ENCODE measurements around the gene SLC16A3. TPM values are rescaled to one million over a fixed set of nuclear protein-coding genes. Genes with fewer than 3 reads are reported as not detected.
"Not testable (repeated sequence)": the region's sequence is repeated elsewhere in the genome, so short reads cannot be mapped to it uniquely, and the experiment has no call there.

The SLC16A3 gene
- total RNA-seq, 3 donors from 2014 or later (not counting 1 experiment from before 2014, with no cell fraction given), result 172 to 365 (median 296) TPM

GRCh38 chr17:82250868-82251500 lies 22.1 kb downstream of the SLC16A3 start:
- peak overlapping the region; percentile 75 to 79 for H3K27ac Mint-ChIP-seq
- Histone ChIP-seq H3K27ac (ENCODE audit: low read length) (no peak overlapping the region), H3K27me3 (ENCODE audit: control insufficient read depth, insufficient read depth, low read length) (no peaks in the 10 kb centered on the region), H3K9me3 (ENCODE audit: control insufficient read depth, insufficient read depth, low read length) (no peaks in the 10 kb centered on the region), H3K36me3 (ENCODE audit: control insufficient read depth, insufficient read depth, low read length) (peaks cover 85% of the 10 kb centered on the region), H3K4me1 (ENCODE audit: control insufficient read depth, insufficient read depth, low read length) (peaks cover 23% of the 10 kb centered on the region), H3K4me3 (ENCODE audit: low read length) (no peak overlapping the region)
- 95% methylated on average over 25 of the region's 25 CpGs for WGBS (ENCODE audit: insufficient coverage)
- no peak for ATAC-seq
- no peak for DNase-seq
- H3K9me3 Mint-ChIP-seq, result no peaks in the 10 kb centered on the region
- peak overlapping the region; percentile 31 for H3K4me3 Mint-ChIP-seq
- H3K27me3 Mint-ChIP-seq (ENCODE audit: low read depth in 2 of 2), result no peaks in the 10 kb centered on the region
- intact Hi-C loops (cut with micrococcal nuclease), result loop anchor here (10.0 kb wide), 1 partner anchor 46 kb away; no protein-coding TSS in a partner anchor
- peaks cover 18% of the 10 kb centered on the region for H3K36me3 Mint-ChIP-seq
- TF ChIP-seq CTCF (IDR thresholded peaks at IDR 0.05), result no peak
- H3K4me1 Mint-ChIP-seq, result peaks cover 32 to 38% of the 10 kb centered on the region in 2 donors

GRCh38 chr17:82252511-82253178 lies 23.8 kb downstream of the SLC16A3 start:
- H3K27ac ChIP-seq (ENCODE audit: low read length), result no peak overlapping the region
- H3K9me3 ChIP-seq (ENCODE audit: control insufficient read depth, insufficient read depth, low read length), result no peaks in the 10 kb centered on the region
- H3K27me3 ChIP-seq (ENCODE audit: control insufficient read depth, insufficient read depth, low read length), result no peaks in the 10 kb centered on the region
- Mint-ChIP-seq H3K27me3 (ENCODE audit: low read depth in 2 of 2) (no peaks in the 10 kb centered on the region), H3K9me3 (no peaks in the 10 kb centered on the region), H3K36me3 (peaks cover 27% of the 10 kb centered on the region), H3K27ac (peak overlapping the region; percentile 75 to 79), H3K4me3 (no peak overlapping the region), H3K4me1 (peaks cover 36 to 37% of the 10 kb centered on the region in 2 donors)
- no peak for DNase-seq
- no peak for TF ChIP-seq CTCF (IDR thresholded peaks at IDR 0.05)
- 97% methylated on average over 28 of the region's 28 CpGs for WGBS (ENCODE audit: insufficient coverage)
- no peak overlapping the region for H3K4me3 ChIP-seq (ENCODE audit: low read length)
- intact Hi-C loops (cut with micrococcal nuclease), result loop anchor here (10.0 kb wide), 1 partner anchor 48 kb away; no protein-coding TSS in a partner anchor
- peaks cover 16% of the 10 kb centered on the region for H3K4me1 ChIP-seq (ENCODE audit: control insufficient read depth, insufficient read depth, low read length)
- no peak for ATAC-seq
- H3K36me3 ChIP-seq (ENCODE audit: control insufficient read depth, insufficient read depth, low read length), result peaks cover 71% of the 10 kb centered on the region

GRCh38 chr17:82253179-82253544 lies 24.3 kb downstream of the SLC16A3 start:
- no peak for DNase-seq

DNA sequence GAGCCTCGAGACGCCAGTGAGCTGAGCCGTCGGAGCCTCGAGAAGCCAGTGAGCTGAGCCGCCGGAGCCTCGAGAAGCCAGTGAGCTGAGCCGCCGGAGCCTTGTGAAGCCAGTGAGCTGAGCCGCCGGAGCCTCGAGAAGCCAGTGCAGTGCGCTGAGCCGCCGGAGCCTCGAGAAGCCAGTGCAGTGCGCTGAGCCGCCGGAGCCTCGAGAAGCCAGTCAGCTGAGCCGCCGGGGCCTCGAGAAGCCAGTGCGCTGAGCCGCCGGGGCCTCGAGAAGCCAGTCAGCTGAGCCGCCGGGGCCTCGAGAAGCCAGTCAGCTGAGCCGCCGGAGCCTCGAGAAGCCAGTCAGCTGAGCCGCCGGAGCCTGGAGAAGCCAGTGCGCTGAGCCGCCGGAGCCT lies 25.3 kb downstream of the SLC16A3 start:
- Mint-ChIP-seq H3K36me3 (peaks cover 26% of the 10 kb centered on the region), H3K4me1 (peaks cover 35% of the 10 kb centered on the region in 2 donors)
- not testable (repeated sequence) for H3K4me3 ChIP-seq (ENCODE audit: low read length); H3K9me3 Mint-ChIP-seq; ATAC-seq; H3K27me3 Mint-ChIP-seq (ENCODE audit: low read depth in 2 of 2); H3K27ac Mint-ChIP-seq; H3K27ac ChIP-seq (ENCODE audit: low read length); H3K27me3 ChIP-seq (ENCODE audit: control insufficient read depth, insufficient read depth, low read length); H3K4me3 Mint-ChIP-seq; DNase-seq; H3K9me3 ChIP-seq (ENCODE audit: control insufficient read depth, insufficient read depth, low read length)
- H3K4me1 ChIP-seq (ENCODE audit: control insufficient read depth, insufficient read depth, low read length), result peaks cover 14% of the 10 kb centered on the region
- 97% methylated on average over 39 of the region's 39 CpGs for WGBS (ENCODE audit: insufficient coverage)
- peaks cover 65% of the 10 kb centered on the region for H3K36me3 ChIP-seq (ENCODE audit: control insufficient read depth, insufficient read depth, low read length)
- intact Hi-C loops (cut with micrococcal nuclease), result loop anchor here (10.0 kb wide), 1 partner anchor 49 kb away; no protein-coding TSS in a partner anchor

More at GRCh38 chr17:82253179-82253544, 24.3 kb downstream of the SLC16A3 start:
- ATAC-seq, result no peak
- Mint-ChIP-seq H3K4me3 (no peak overlapping the region), H3K27ac (peak overlapping the region; percentile 75 to 79), H3K9me3 (no peaks in the 10 kb centered on the region), H3K4me1 (peaks cover 34 to 35% of the 10 kb centered on the region in 2 donors), H3K27me3 (ENCODE audit: low read depth in 2 of 2) (no peaks in the 10 kb centered on the region), H3K36me3 (peaks cover 24% of the 10 kb centered on the region)
- no peaks in the 10 kb centered on the region for H3K27me3 ChIP-seq (ENCODE audit: control insufficient read depth, insufficient read depth, low read length)
- peaks cover 66% of the 10 kb centered on the region for H3K36me3 ChIP-seq (ENCODE audit: control insufficient read depth, insufficient read depth, low read length)
- H3K9me3 ChIP-seq (ENCODE audit: control insufficient read depth, insufficient read depth, low read length), result no peaks in the 10 kb centered on the region
- no peak overlapping the region for H3K4me3 ChIP-seq (ENCODE audit: low read length)
- 98% methylated on average over 12 of the region's 12 CpGs for WGBS (ENCODE audit: insufficient coverage)
- peaks cover 14% of the 10 kb centered on the region for H3K4me1 ChIP-seq (ENCODE audit: control insufficient read depth, insufficient read depth, low read length)
- no peak overlapping the region for H3K27ac ChIP-seq (ENCODE audit: low read length)
- no peak for TF ChIP-seq CTCF (IDR thresholded peaks at IDR 0.05)
- intact Hi-C loops (cut with micrococcal nuclease), result loop anchor here (10.0 kb wide), 1 partner anchor 48 kb away; no protein-coding TSS in a partner anchor

GRCh38 chr17:82254746-82255145 lies 25.9 kb downstream of the SLC16A3 start:
- H3K36me3 ChIP-seq (ENCODE audit: control insufficient read depth, insufficient read depth, low read length), result peaks cover 65% of the 10 kb centered on the region
- Mint-ChIP-seq H3K36me3 (peaks cover 29% of the 10 kb centered on the region), H3K4me1 (peaks cover 39 to 41% of the 10 kb centered on the region in 2 donors), H3K27ac (peak overlapping the region in 1 of 2 donors; percentile 100)
- 98% methylated on average over 33 of the region's 33 CpGs for WGBS (ENCODE audit: insufficient coverage)
- not testable (repeated sequence) for H3K4me3 Mint-ChIP-seq; DNase-seq; H3K9me3 ChIP-seq (ENCODE audit: control insufficient read depth, insufficient read depth, low read length); H3K27me3 Mint-ChIP-seq (ENCODE audit: low read depth in 2 of 2); H3K9me3 Mint-ChIP-seq; H3K27me3 ChIP-seq (ENCODE audit: control insufficient read depth, insufficient read depth, low read length); H3K27ac ChIP-seq (ENCODE audit: low read length); ATAC-seq; H3K4me3 ChIP-seq (ENCODE audit: low read length)
- H3K4me1 ChIP-seq (ENCODE audit: control insufficient read depth, insufficient read depth, low read length), result peaks cover 14% of the 10 kb centered on the region
- intact Hi-C loops (cut with micrococcal nuclease), result loop anchor here (10.0 kb wide), 1 partner anchor 50 kb away; no protein-coding TSS in a partner anchor

All from natural killer cell (primary cell).